Coronary artery (tissue), 2 donors: ENCODE data around the gene DISC1.
"Not testable (repeated sequence)": the region's sequence is repeated elsewhere in the genome, so short reads cannot be mapped to it uniquely, and the experiment has no call there.

Experiments
- DNase-seq: peaks from one replicate; pipeline ENCODE4 v3.0.0-alpha.2; 2017; ENCODE audit warnings: low spot score
- H3K27ac ChIP-seq, 2 donors: fragments of 200-600 bp; sonication (generic); one replicate each; pipeline ENCODE4 v1.5.1; 2016 to 2019
- H3K4me3 ChIP-seq: fragments of 200-600 bp; sonication (generic); 2 replicates; pipeline ENCODE4 v1.5.1; 2016; ENCODE audit warnings: mild to moderate bottlenecking, moderate library complexity
- TF ChIP-seq, protein P1 (sequence below): fragments of 200-600 bp; sonication (generic); IDR thresholded peaks from one replicate; pipeline ENCODE4 v1.5.1; 2019; ENCODE audit warnings: antibody characterized with exemption

DISC1 gene

DNA sequence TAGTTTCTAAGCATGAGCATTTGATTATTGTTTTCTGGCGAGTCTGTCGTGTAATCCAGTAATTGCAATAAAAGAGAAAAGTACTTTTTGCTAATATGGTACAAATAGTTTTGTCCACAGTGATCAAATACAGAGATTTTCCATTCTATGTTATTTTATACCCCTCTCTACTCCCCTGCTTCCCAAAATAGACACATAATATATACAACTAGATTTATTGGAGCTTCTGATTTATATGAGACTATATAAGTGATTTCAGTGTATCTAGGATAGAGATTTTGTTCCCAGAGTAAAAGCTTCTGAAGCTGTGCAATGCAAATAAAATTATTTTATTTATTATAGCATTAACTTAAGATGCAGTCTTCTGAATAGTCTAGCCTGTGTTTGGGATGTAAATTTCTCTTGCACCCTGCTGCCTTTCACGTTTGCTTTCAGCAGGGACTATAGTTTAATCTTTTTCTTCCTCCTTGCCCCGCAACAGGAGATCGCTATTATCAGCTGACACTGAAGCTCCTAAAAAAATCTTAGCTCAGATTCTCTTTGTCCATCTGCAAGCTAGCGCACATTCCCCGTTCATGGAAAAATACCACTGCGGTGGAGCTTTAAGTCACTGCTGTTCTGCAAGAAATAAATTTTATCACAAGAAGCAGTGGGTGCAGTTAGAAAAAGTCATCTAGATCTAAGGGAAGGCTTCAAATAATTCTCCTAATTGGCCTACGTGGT, 273.3 kb downstream of the DISC1 start:
- DNase-seq, result no peak
- Histone ChIP-seq H3K4me3 (no peak overlapping the region), H3K27ac (no peak overlapping the region)
- TF ChIP-seq, protein P1, sequence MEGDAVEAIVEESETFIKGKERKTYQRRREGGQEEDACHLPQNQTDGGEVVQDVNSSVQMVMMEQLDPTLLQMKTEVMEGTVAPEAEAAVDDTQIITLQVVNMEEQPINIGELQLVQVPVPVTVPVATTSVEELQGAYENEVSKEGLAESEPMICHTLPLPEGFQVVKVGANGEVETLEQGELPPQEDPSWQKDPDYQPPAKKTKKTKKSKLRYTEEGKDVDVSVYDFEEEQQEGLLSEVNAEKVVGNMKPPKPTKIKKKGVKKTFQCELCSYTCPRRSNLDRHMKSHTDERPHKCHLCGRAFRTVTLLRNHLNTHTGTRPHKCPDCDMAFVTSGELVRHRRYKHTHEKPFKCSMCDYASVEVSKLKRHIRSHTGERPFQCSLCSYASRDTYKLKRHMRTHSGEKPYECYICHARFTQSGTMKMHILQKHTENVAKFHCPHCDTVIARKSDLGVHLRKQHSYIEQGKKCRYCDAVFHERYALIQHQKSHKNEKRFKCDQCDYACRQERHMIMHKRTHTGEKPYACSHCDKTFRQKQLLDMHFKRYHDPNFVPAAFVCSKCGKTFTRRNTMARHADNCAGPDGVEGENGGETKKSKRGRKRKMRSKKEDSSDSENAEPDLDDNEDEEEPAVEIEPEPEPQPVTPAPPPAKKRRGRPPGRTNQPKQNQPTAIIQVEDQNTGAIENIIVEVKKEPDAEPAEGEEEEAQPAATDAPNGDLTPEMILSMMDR, result no peak

GRCh38 chr1:231903586-231904081, 277.0 kb downstream of the DISC1 start:
- DNase-seq, result no peak
- no peak overlapping the region for H3K27ac ChIP-seq
- TF ChIP-seq, protein P1, result no peak

GRCh38 chr1:231907310-231907709, 280.7 kb downstream of the DISC1 start:
- not testable (repeated sequence) for H3K27ac ChIP-seq, DNase-seq, H3K4me3 ChIP-seq

More at GRCh38 chr1:231903586-231904081, 277.0 kb downstream of the DISC1 start:
- H3K4me3 ChIP-seq, result no peak overlapping the region

- no peak for DNase-seq
- no peak overlapping the region for H3K27ac ChIP-seq
Measured at GRCh38 chr1:231913493-231913892, 286.9 kb downstream of the DISC1 start.

GRCh38 chr1:231918239-231919015, 291.8 kb downstream of the DISC1 start:
- Histone ChIP-seq H3K4me3 (no peak overlapping the region), H3K27ac (no peak overlapping the region)
- TF ChIP-seq, protein P1, result no peak
- no peak for DNase-seq

More at GRCh38 chr1:231913493-231913892, 286.9 kb downstream of the DISC1 start:
- H3K4me3 ChIP-seq, result no peak overlapping the region
- TF ChIP-seq, protein P1, result no peak

DNA sequence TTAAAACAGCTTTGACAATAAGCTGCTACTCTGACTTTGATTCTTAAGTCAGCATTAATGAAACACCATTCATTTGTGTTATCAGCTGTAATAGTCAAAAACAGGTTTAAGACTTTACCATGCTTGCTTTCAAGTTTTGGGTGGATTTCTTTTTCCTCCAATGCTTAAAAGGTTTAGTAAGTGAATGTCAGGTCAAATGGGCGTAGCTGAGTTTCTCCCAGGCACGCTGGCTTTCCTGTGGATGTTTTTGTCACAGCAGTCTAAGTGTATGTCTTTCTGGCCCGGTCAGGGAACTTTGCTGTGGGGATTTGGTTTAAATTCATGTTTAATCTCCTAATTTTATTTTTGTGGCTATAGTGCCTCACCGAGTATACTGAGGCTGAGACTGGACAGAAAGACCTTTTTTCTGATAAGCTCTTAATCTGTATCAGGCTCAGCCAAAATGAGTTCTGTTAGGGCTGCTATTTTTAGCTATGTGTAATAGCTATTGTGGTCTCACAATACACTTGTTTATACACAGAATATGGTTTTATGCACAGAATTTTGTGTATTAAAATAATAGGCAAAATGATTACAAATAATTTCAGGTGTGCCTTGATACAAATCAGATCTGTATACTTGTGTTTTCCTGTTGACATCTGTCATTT, 292.8 kb downstream of the DISC1 start:
- peak overlapping the region; percentile 4 for H3K4me3 ChIP-seq
- no peak for DNase-seq
- TF ChIP-seq, protein P1, result no peak
- H3K27ac ChIP-seq, result no peak overlapping the region

DNA sequence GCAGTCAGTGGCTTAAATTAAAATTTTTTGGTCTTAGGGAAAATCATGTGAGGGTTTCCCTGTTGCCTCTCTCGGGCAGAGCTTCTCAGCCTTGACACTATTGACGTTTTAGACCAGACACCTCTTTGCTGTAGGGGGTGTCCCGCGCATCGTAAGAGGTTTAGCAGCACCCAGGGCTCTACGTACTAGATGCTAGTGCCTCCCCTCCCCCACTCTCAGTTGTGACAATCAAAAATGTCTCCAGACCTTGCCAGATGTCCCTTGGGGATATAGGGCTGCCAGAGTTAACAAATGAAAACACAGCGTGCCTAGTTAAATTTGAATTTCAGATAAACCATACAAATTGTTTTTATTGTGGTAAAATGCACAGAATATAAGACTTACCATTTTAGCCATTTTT, 293.3 kb downstream of the DISC1 start:
- no peak overlapping the region for H3K27ac ChIP-seq
- TF ChIP-seq, protein P1, result no peak
- no peak for DNase-seq
- peak overlapping the region; percentile 4 for H3K4me3 ChIP-seq
